ENCODE results near the gene CYB5A.

CYB5A gene

DNA sequence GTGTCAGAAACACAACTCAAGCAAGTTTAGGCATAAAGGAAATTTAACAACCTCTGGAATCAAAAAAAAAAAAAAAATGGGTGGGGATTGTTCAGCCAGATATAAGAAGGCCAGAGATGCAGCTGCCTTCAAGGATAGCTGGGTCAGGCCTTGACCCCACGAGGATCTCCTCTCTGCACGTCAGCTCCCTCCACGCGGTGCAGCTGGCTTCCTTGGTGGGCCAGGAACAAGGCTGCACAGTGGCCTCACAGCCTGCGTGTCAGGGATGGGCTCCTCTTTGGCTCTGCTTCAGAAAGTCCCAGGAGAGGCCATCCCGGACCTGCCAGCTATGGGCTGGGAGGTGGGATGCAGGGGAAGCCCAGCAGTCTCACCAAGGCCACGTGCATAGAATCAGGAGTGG, 88.0 kb downstream of the CYB5A start:
- DNase-seq: no peak

Data from activated naive CD4-positive, alpha-beta T cell treated with Interleukin-2 at 50 U/mL for 16 hours (primary cell).